HEK293T (cell line): ENCODE measurements around the gene DHRS3.

Experiments
- CTCF ChIA-PET: fragments of 350-600 bp; formaldehyde crosslinking; extraction: SDS; loops from one replicate; lab custom pipeline; 2021; ENCODE audit warnings: antibody characterized with exemption, inconsistent platforms; lab: Yijun Ruan, JAX
- POLR2A ChIA-PET: fragments of 350-600 bp; formaldehyde crosslinking; extraction: SDS; loops from one replicate; lab custom pipeline; 2020; ENCODE audit warnings: antibody characterized with exemption, inconsistent platforms; lab: Yijun Ruan, JAX
- DNase-seq: peaks from one replicate; pipeline ENCODE4 v3.0.0; 2012; ENCODE audit warnings: mixed read lengths; ENCODE audit errors: extremely low spot score
- ARNT ChIP-seq: fragments of 450-650 bp; IDR thresholded peaks from 2 replicates; pipeline ENCODE4 v1.6.1; 2017; ENCODE audit warnings: mild to moderate bottlenecking
- BHLHE40 ChIP-seq: fragments of 450-650 bp; IDR thresholded peaks from 2 replicates; pipeline ENCODE4 v1.6.1; 2016; ENCODE audit warnings: mild to moderate bottlenecking, moderate library complexity, borderline replicate concordance
- CTBP1 ChIP-seq: fragments of 450-650 bp; IDR thresholded peaks from 2 replicates; pipeline ENCODE4 v1.6.1; 2016; ENCODE audit warnings: borderline replicate concordance
- ELF4 ChIP-seq: fragments of 450-650 bp; IDR thresholded peaks from 2 replicates; pipeline ENCODE4 v1.6.1; 2017; ENCODE audit warnings: antibody characterized with exemption
- FOXA1 ChIP-seq: fragments of 450-650 bp; IDR thresholded peaks from 2 replicates; pipeline ENCODE4 v1.6.1; 2016; ENCODE audit warnings: mild to moderate bottlenecking
- FOXK2 ChIP-seq: fragments of 450-650 bp; IDR thresholded peaks from 2 replicates; pipeline ENCODE4 v1.6.1; 2016; ENCODE audit warnings: mild to moderate bottlenecking
- FOXM1 ChIP-seq: fragments of 450-650 bp; IDR thresholded peaks from 2 replicates; pipeline ENCODE4 v1.6.1; 2017; ENCODE audit warnings: mild to moderate bottlenecking, borderline replicate concordance
- HDGF ChIP-seq: fragments of 450-650 bp; IDR thresholded peaks from 2 replicates; pipeline ENCODE4 v1.6.1; 2017; ENCODE audit warnings: antibody characterized with exemption, borderline replicate concordance
- L3MBTL2 ChIP-seq: fragments of 450-650 bp; conservative IDR thresholded peaks from 2 replicates; pipeline ENCODE4 v1.6.1; 2016; ENCODE audit warnings: mild to moderate bottlenecking
- LEF1 ChIP-seq: fragments of 450-650 bp; IDR thresholded peaks from 2 replicates; pipeline ENCODE4 v1.6.1; 2017; ENCODE audit warnings: mild to moderate bottlenecking, borderline replicate concordance
- NFRKB ChIP-seq: fragments of 450-650 bp; IDR thresholded peaks from 2 replicates; pipeline ENCODE4 v1.6.1; 2016; ENCODE audit warnings: mild to moderate bottlenecking, moderate library complexity
- PKNOX1 ChIP-seq: fragments of 450-650 bp; IDR thresholded peaks from 2 replicates; pipeline ENCODE4 v1.6.1; 2016
- SP1 ChIP-seq: fragments of 450-650 bp; IDR thresholded peaks from 2 replicates; pipeline ENCODE4 v1.6.1; 2017
- SUZ12 ChIP-seq: fragments of 450-650 bp; IDR thresholded peaks from 2 replicates; pipeline ENCODE4 v1.6.1; 2016; ENCODE audit warnings: mild to moderate bottlenecking
- TARDBP ChIP-seq: fragments of 450-650 bp; IDR thresholded peaks from 2 replicates; pipeline ENCODE4 v1.6.1; 2016
- ZNF384 ChIP-seq: fragments of 450-650 bp; IDR thresholded peaks from 2 replicates; pipeline ENCODE4 v1.6.1; 2016

The DHRS3 gene

GRCh38 chr1:12608311-12608957 is 9.6 kb downstream of the DHRS3 start:
- TF ChIP-seq FOXK2 (no peak), SUZ12 (no peak), FOXA1 (no peak), TARDBP (no peak), NFRKB (no peak), ELF4 (no peak), L3MBTL2 (no peak), HDGF (no peak), CTBP1 (no peak), SP1 (no peak), ARNT (no peak), PKNOX1 (no peak), BHLHE40 (no peak), FOXM1 (no peak)
- ChIA-PET POLR2A (no interaction called here), CTCF (no interaction called here)
- no peak for DNase-seq

GRCh38 chr1:12607263-12607662 is 10.7 kb downstream of the DHRS3 start:
- DNase-seq, result no peak
- POLR2A ChIA-PET, result no interaction called here
- TF ChIP-seq PKNOX1, result no peak
- no peak for TF ChIP-seq CTBP1
- TF ChIP-seq ARNT, result no peak
- no peak for TF ChIP-seq FOXK2
- no peak for TF ChIP-seq ZNF384
- CTCF ChIA-PET, result no interaction called here

- no peak for TF ChIP-seq BHLHE40
- no peak for TF ChIP-seq ARNT
- no peak for TF ChIP-seq ELF4
- no peak for TF ChIP-seq ZNF384
- no peak for TF ChIP-seq LEF1
- no peak for TF ChIP-seq TARDBP
- no peak for TF ChIP-seq L3MBTL2
- TF ChIP-seq HDGF, result no peak
- TF ChIP-seq FOXA1, result no peak
- no peak for TF ChIP-seq FOXK2
- no peak for TF ChIP-seq PKNOX1
- TF ChIP-seq CTBP1, result no peak
- no peak for TF ChIP-seq SUZ12
- no peak for TF ChIP-seq FOXM1
- no peak for TF ChIP-seq SP1
- TF ChIP-seq NFRKB, result no peak
- ChIA-PET CTCF (interaction anchor here (0.7 kb wide), 1 partner anchor 31 kb away, joined by 6 read pairs; no protein-coding TSS in a partner anchor), POLR2A (interaction anchor here (2.1 kb wide), 1 partner anchor 12 kb away, joined by 32 read pairs; the partner anchor contains the start of gene DHRS3)
- DNase-seq, result no peak
These were observed 13.0 kb downstream of the DHRS3 start for GRCh38 chr1:12604986-12605385.

- ChIA-PET POLR2A (interaction anchor here (0.7 to 2.1 kb wide), 2 partner anchors 13 to 17 kb away, joined by 3 to 32 read pairs; partner anchors contain the start of gene DHRS3), CTCF (interaction anchor here (0.7 to 1.3 kb wide), 2 partner anchors 14 to 30 kb away, joined by 3 to 6 read pairs; no protein-coding TSS in a partner anchor)
- no peak for DNase-seq
- TF ChIP-seq PKNOX1 (peak; percentile 72), TARDBP (no peak), LEF1 (no peak)
These were observed 13.7 kb downstream of the DHRS3 start for GRCh38 chr1:12604114-12604874.

- POLR2A ChIA-PET, result interaction anchor here (2.1 kb wide), 1 partner anchor 14 kb away, joined by 32 read pairs; the partner anchor contains the start of gene DHRS3
These were observed 14.8 kb downstream of the DHRS3 start for GRCh38 chr1:12603224-12603623.

GRCh38 chr1:12602659-12603024 is 15.4 kb downstream of the DHRS3 start:
- ChIA-PET CTCF (no interaction called here), POLR2A (no interaction called here)
- no peak for DNase-seq
- TF ChIP-seq SP1 (no peak), BHLHE40 (no peak), ARNT (no peak), FOXM1 (no peak)

More at GRCh38 chr1:12603224-12603623, 14.8 kb downstream of the DHRS3 start:
- DNase-seq, result no peak
- CTCF ChIA-PET, result interaction anchor here (0.7 to 1.3 kb wide), 2 partner anchors 16 to 128 kb away, joined by 3 to 4 read pairs; no protein-coding TSS in a partner anchor
- TF ChIP-seq FOXA1 (no peak), SP1 (no peak), LEF1 (no peak)
